ENCODE measurements around the gene CDKL2. TPM values are rescaled to one million over a fixed set of nuclear protein-coding genes. Genes with fewer than 3 reads are reported as not detected.

The CDKL2 gene
- total and polyA plus RNA-seq, 2 of the 8 experiments (the other 6 are each of a cell fraction or from before 2014, with no cell fraction given), result 1.4 to 2.1 TPM

DNA sequence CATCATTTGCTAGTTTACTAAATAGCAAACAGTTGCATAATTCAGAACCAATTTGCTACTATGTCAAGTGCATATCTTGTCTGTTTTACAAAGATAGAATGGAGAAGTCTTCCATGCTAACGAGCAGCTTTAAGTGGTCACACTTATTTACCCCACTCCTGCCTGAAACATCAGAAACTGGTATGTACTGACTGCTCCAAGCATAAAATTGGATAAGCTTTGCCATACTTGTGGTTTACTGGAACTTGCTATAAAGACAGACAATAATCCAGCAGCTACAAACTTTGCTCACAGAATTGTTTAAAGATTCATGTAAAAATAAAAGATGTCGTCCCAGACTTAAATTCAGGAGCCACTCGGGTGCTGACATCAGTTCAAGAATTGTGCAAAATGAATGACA is 13.3 kb upstream of the CDKL2 start:
- Histone ChIP-seq H3K27me3 (replicated peaks in 1 of 4; ENCODE audit: control insufficient read depth in 3 of 4, extremely low read depth in 1 of 4, insufficient read depth in 3 of 4, low read length in 3 of 4) (no peaks in the 10 kb centered on the region), H3K9ac (replicated peaks in 1 of 4; ENCODE audit: extremely low read depth in 1 of 4, low read depth in 3 of 4, low read length in 3 of 4) (no peak overlapping the region), H4K5ac (ENCODE audit: insufficient read length, low read depth, low read length) (no peak overlapping the region), H3K27ac (ENCODE audit: low read depth, low read length) (no peak overlapping the region), H3K56ac (replicated peaks; ENCODE audit: insufficient read length, low read depth, low read length) (no peak overlapping the region), H3K4me3 (ENCODE audit: extremely low read depth in 1 of 4, insufficient read depth in 2 of 4, low read depth in 3 of 4, low read length in 4 of 4) (no peak overlapping the region), H3K23me2 (ENCODE audit: low read depth, low read length) (no peaks in the 10 kb centered on the region), H4K8ac (ENCODE audit: extremely low read depth, insufficient read depth, low read length) (no peak overlapping the region), H2BK120ac (replicated peaks; ENCODE audit: low read depth, low read length) (no peak overlapping the region), H2AFZ (ENCODE audit: low read length) (no peak overlapping the region), H2BK5ac (ENCODE audit: low read depth, low read length) (no peak overlapping the region), H3K4me2 (ENCODE audit: insufficient read depth in 1 of 2, low read depth in 2 of 2, low read length in 2 of 2) (no peak overlapping the region), H2AK5ac (ENCODE audit: low read depth, low read length) (no peak overlapping the region), H4K91ac (replicated peaks; ENCODE audit: insufficient read length, low read length) (no peak overlapping the region), H2BK20ac (ENCODE audit: low read length) (no peak overlapping the region), H3K36me3 (ENCODE audit: control insufficient read depth in 2 of 4, insufficient read depth in 4 of 4, low read length in 3 of 4) (peaks cover 21 to 72% (median 52%) of the 10 kb centered on the region in 4 experiments), H3K4ac (replicated peaks; ENCODE audit: insufficient read length, low read depth, low read length) (no peak overlapping the region), H3K9me3 (ENCODE audit: insufficient read depth in 2 of 2, low read depth in 1 of 2, low read length in 1 of 2) (no peaks in the 10 kb centered on the region), H2BK12ac (ENCODE audit: low read depth, low read length) (no peak overlapping the region), H3K79me2 (ENCODE audit: control insufficient read depth in 1 of 2, insufficient read depth in 2 of 2, low read length in 2 of 2) (peaks cover 0 to under 1% of the 10 kb centered on the region in 2 experiments; a peak in 1 of 4 replicates), H3K79me1 (ENCODE audit: low read depth, low read length) (peaks cover 2% of the 10 kb centered on the region; the same call in 1 of the 2 replicates), H3K4me1 (replicated peaks in 1 of 4; ENCODE audit: control insufficient read depth in 3 of 4, insufficient read depth in 4 of 4, low read length in 3 of 4) (no peaks in the 10 kb centered on the region), H2BK15ac (ENCODE audit: low read length) (no peak overlapping the region), H3K14ac (ENCODE audit: insufficient read length) (no peak overlapping the region), H3K18ac (ENCODE audit: extremely low read depth, low read length) (no peak overlapping the region), H4K20me1 (replicated peaks in 1 of 2; ENCODE audit: control insufficient read depth in 1 of 2, insufficient read depth in 2 of 2, low read length in 2 of 2) (peaks cover 0 to 3% of the 10 kb centered on the region in 2 experiments), H3K23ac (ENCODE audit: insufficient read length) (no peak overlapping the region)
- ChIA-PET CTCF (ENCODE audit: partially characterized antibody) (interaction anchor here (1.1 kb wide), 2 partner anchors 10 to 80 kb away, joined by 4 to 5 read pairs; partner anchors contain the start of gene USO1), POLR2A (ENCODE audit: partially characterized antibody) (interaction anchor here (0.9 to 1.5 kb wide), 4 partner anchors 10 to 80 kb away, joined by 3 read pairs; partner anchors contain the start of gene USO1)
- 88% methylated on average over 3 of the region's 3 CpGs; no CpG with 5 or more reads in 1 of the 2 experiments for WGBS, 2 experiments (ENCODE audit: extremely low coverage in 1 of 2, insufficient coverage in 1 of 2, insufficient read length in 1 of 2, insufficient replicate concordance in 2 of 2, low coverage in 1 of 2, low lambda C conversion rate in 2 of 2, missing lambda C conversion rate in 1 of 2)
- FAIRE-seq, result no peak
- no peak for DNase-seq (ENCODE audit: low read depth in 1 of 2, low spot score in 2 of 2)
- TF ChIP-seq CHD2 (IDR thresholded peaks at IDR 0.05; ENCODE audit: low read length) (no peak), KDM5A (IDR thresholded peaks at IDR 0.05; ENCODE audit: low read length) (no peak), POU5F1 (IDR thresholded peaks at IDR 0.05; ENCODE audit: low read depth, low read length) (no peak), CREB1 (IDR thresholded peaks at IDR 0.05) (no peak), SIX5 (IDR thresholded peaks at IDR 0.05; ENCODE audit: low read depth, low read length) (no peak), YY1 (IDR thresholded peaks at IDR 0.05; ENCODE audit: low read depth, low read length) (no peak), EZH2 (IDR thresholded peaks at IDR 0.05; ENCODE audit: low read depth, low read length, severe bottlenecking) (no peak), SUZ12 (IDR thresholded peaks at IDR 0.05; ENCODE audit: low read length) (no peak), JUND (IDR thresholded peaks at IDR 0.05; ENCODE audit: low read length) (no peak), SAP30 (IDR thresholded peaks at IDR 0.05; ENCODE audit: insufficient read depth, insufficient replicate concordance, low read length) (no peak), FOSL1 (IDR thresholded peaks at IDR 0.05; ENCODE audit: insufficient read depth, low read depth, low read length) (no peak), JUN (IDR thresholded peaks at IDR 0.05; ENCODE audit: low read depth, low read length) (no peak), CTBP2 (IDR thresholded peaks at IDR 0.05; ENCODE audit: borderline replicate concordance, insufficient read depth, insufficient read length, low read length) (no peak), NRF1 (IDR thresholded peaks at IDR 0.05; ENCODE audit: low read depth, low read length) (no peak), SIN3A (conservative IDR thresholded peaks at IDR 0.05 in 1 of 2, IDR thresholded peaks at IDR 0.05 in 1 of 2; ENCODE audit: low read depth in 1 of 2, low read length in 2 of 2) (no peak)

Data from H1 (cell line).